Parathyroid adenoma (tissue), 2 donors: ENCODE results near the gene ICA1.

ENCODE experiments used
- H2AFZ ChIP-seq: fragments of 300-600 bp; sonication (generic); one replicate; pipeline ENCODE4 v1.7.0; 2017; ENCODE audit warnings: antibody characterized with exemption, mild to moderate bottlenecking
- H3K27ac ChIP-seq: fragments of 300-600 bp; sonication (generic); one replicate; pipeline ENCODE4 v1.7.0; 2017
- H3K27me3 ChIP-seq: fragments of 300-600 bp; sonication (generic); one replicate; pipeline ENCODE4 v1.7.0; 2017; ENCODE audit warnings: low read length; ENCODE audit not compliant: control insufficient read depth, insufficient read depth
- H3K36me3 ChIP-seq: fragments of 300-600 bp; sonication (generic); one replicate; pipeline ENCODE4 v1.7.0; 2017; ENCODE audit warnings: low read length; ENCODE audit not compliant: control insufficient read depth, insufficient read depth
- H3K4me1 ChIP-seq: fragments of 300-600 bp; sonication (generic); one replicate; pipeline ENCODE4 v1.7.0; 2017; ENCODE audit warnings: control low read depth
- H3K4me2 ChIP-seq: fragments of 300-600 bp; sonication (generic); one replicate; pipeline ENCODE4 v1.7.0; 2017; ENCODE audit warnings: low read length
- H3K4me3 ChIP-seq: fragments of 300-600 bp; sonication (generic); one replicate; pipeline ENCODE4 v1.7.0; 2017; ENCODE audit warnings: low read depth, low read length
- H3K79me2 ChIP-seq: fragments of 300-600 bp; sonication (generic); one replicate; pipeline ENCODE4 v1.7.0; 2017; ENCODE audit warnings: control low read depth
- H3K9ac ChIP-seq: fragments of 300-600 bp; sonication (generic); one replicate; pipeline ENCODE4 v1.7.0; 2017; ENCODE audit warnings: mild to moderate bottlenecking
- H3K9me3 ChIP-seq: fragments of 300-600 bp; sonication (generic); one replicate; pipeline ENCODE4 v1.7.0; 2017; ENCODE audit warnings: low read length; ENCODE audit not compliant: control insufficient read depth
- CTCF ChIP-seq: fragments of 300-600 bp; sonication (generic); IDR thresholded peaks from one replicate; pipeline ENCODE4 v1.7.0; 2017; ENCODE audit warnings: antibody characterized with exemption, mild to moderate bottlenecking
- donor health status: primary hyperparathyroidism.

The ICA1 gene

DNA sequence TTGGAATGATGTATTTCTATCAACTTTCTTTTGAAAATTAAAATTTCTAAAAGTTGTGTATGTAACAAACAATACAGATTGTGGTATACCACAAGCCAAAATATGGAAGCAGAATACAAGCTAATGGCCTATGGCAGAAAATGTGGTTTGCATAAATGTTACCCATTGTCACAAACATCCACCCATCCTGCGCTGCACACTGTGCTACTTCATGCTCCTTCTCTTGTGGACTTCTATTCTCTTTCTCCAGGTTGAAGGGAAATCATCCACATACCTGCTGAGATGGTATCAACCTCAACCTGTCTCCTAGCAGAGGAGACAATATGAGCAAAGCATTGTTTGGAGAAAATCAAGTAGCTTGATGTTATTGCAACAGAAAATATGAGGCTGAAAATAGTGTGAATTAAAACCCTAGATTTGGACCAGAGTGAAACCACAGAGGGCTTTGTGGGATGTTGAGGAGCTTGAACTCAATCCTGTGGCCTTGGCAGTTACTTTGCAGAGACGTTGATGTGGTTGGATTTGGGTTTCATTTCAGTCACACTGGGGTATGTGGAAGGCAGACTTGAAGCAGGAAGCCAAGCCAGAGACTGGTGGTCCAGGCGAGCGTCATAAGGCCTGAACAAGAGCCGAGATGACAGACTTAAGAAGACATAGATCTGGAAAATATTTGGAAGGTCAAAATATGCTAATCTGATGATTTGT lies 63.8 kb downstream of the ICA1 start:
- Histone ChIP-seq H3K79me2 (no peaks in the 10 kb centered on the region), H3K4me2 (no peak overlapping the region), H3K27me3 (no peaks in the 10 kb centered on the region), H2AFZ (no peak overlapping the region), H3K27ac (no peak overlapping the region), H3K36me3 (no peaks in the 10 kb centered on the region), H3K9me3 (no peaks in the 10 kb centered on the region), H3K4me1 (peaks cover 3% of the 10 kb centered on the region), H3K4me3 (no peak overlapping the region), H3K9ac (no peak overlapping the region)
- TF ChIP-seq CTCF: no peak

DNA sequence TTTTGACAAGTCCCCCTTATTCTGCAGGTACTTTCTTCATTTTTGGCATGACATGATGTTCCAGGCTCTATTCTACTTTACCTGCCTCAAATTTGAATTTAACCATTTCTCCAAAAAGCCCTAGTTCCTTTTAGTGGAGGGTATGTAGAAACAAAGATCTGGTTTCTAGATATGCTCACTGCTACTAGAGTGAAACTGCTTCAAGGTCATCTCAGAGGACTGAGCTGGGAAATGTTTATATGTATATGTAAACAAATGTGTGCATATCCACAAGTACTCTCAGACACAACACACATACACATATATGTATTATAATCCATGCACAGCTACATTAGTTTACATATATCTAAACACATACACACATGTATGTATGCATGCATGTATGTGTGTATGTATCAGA lies 69.1 kb downstream of the ICA1 start:
- no peaks in the 10 kb centered on the region for H3K9me3 ChIP-seq
- H3K36me3 ChIP-seq: no peaks in the 10 kb centered on the region
- no peak overlapping the region for H3K27ac ChIP-seq
- H3K9ac ChIP-seq: no peak overlapping the region
- H3K4me2 ChIP-seq: no peak overlapping the region
- no peaks in the 10 kb centered on the region for H3K79me2 ChIP-seq
- no peaks in the 10 kb centered on the region for H3K27me3 ChIP-seq
- no peak overlapping the region for H3K4me3 ChIP-seq
- no peak for TF ChIP-seq CTCF
- H3K4me1 ChIP-seq: peaks cover 5% of the 10 kb centered on the region
- H2AFZ ChIP-seq: no peak overlapping the region

- Histone ChIP-seq H2AFZ (no peak overlapping the region), H3K27me3 (no peaks in the 10 kb centered on the region), H3K4me3 (no peak overlapping the region), H3K9me3 (no peaks in the 10 kb centered on the region), H3K79me2 (no peaks in the 10 kb centered on the region), H3K9ac (no peak overlapping the region), H3K36me3 (no peaks in the 10 kb centered on the region), H3K4me2 (no peak overlapping the region), H3K27ac (no peak overlapping the region), H3K4me1 (peaks cover 9% of the 10 kb centered on the region)
- peak; percentile 39 for TF ChIP-seq CTCF
Observed at GRCh38 chr7:8190119-8190895, 71.7 kb downstream of the ICA1 start.

GRCh38 chr7:8189625-8190024 lies 72.3 kb downstream of the ICA1 start:
- no peaks in the 10 kb centered on the region for H3K9me3 ChIP-seq
- no peak overlapping the region for H2AFZ ChIP-seq
- H3K4me3 ChIP-seq: no peak overlapping the region
- H3K79me2 ChIP-seq: no peaks in the 10 kb centered on the region
- H3K36me3 ChIP-seq: no peaks in the 10 kb centered on the region
- no peak for TF ChIP-seq CTCF
- H3K27me3 ChIP-seq: no peaks in the 10 kb centered on the region
- H3K4me2 ChIP-seq: no peak overlapping the region
- peaks cover 9% of the 10 kb centered on the region for H3K4me1 ChIP-seq
- no peak overlapping the region for H3K27ac ChIP-seq
- H3K9ac ChIP-seq: no peak overlapping the region
